ENCODE data around the gene HOXB4.

HOXB4 gene

DNA sequence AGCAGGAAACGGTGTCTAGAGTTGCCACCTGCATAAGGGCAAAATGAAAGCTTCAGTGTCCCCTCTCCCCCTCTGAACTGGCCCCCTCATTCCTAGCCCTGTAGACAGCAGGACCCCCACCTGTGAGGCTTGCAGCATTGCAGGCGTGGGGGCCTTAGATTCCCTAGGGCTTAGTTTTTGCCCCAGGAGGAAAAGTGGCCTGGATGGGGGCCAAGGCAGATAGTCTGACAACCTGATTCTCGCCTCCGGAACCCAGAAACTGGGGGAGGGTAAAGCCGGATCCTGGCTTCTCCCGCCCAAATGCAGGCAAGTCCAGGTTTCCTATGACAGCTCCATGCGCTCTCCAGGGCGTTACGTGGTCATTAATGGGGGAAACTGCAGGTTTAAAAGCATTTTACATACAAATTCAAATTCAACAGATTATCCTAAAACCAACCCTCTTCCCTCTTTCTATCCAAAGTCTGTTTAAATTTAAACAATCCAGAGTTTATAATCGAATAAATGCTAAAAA lies 27.3 kb upstream of the HOXB4 start:
- H3K4me3 ChIP-seq (ENCODE audit: low read length), result no peak overlapping the region
- H3K79me2 ChIP-seq (ENCODE audit: control insufficient read depth, low read length), result no peaks in the 10 kb centered on the region

DNA sequence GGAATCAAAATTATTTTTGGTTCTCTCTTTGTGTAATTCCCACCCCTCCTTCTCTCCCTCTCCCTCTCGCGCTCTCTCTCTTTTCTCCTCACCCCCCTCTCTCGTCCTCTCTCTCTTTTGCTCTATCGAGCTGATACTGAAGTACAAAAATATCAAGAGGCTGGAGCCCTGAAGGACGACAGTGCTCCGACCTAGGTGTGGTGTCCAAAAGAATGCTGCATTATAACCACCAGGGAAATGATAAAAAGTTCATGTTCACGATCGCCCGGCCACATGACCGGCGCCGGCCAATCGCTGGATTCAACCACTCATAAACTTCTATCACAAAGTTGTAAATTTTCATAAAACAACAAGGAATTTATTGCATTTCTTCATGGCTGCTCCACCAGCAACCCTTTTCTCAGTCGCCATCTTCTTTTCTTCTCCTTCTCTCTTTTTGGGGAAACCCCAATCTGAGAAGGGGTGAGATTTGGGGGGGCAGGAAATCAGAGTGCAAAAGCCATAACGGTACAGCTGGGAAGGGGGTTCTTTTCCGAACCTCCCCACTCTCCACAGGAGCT lies 26.7 kb upstream of the HOXB4 start, which contains the start of gene HOXB6:
Gene HOXB6 (minus strand): TSS at position 217 of the 560 bp plus-strand sequence. CDS start 6,836 bp downstream, outside the sequence.
- Histone ChIP-seq H4K20me1 (ENCODE audit: control insufficient read depth, insufficient read depth, low read depth, low read length) (no peaks in the 10 kb centered on the region), H3K27ac (ENCODE audit: low read depth, low read length) (no peak within 1 kb of the TSS), H3K4me3 (ENCODE audit: low read length) (no peak within 1 kb of the TSS)

More for the DNA sequence above, 27.3 kb upstream of the HOXB4 start:
- Histone ChIP-seq H4K20me1 (ENCODE audit: control insufficient read depth, insufficient read depth, low read depth, low read length) (no peaks in the 10 kb centered on the region), H3F3A (ENCODE audit: control insufficient read depth, insufficient read depth) (no peaks in the 10 kb centered on the region), H3K27ac (ENCODE audit: low read depth, low read length) (no peak overlapping the region), H3K4me2 (ENCODE audit: low read length) (no peak overlapping the region), H3K4me1 (ENCODE audit: control insufficient read depth, low read length) (peaks cover 10% of the 10 kb centered on the region), H3K27me3 (ENCODE audit: control insufficient read depth, low read length) (peaks cover 35% of the 10 kb centered on the region), H3K9me3 (ENCODE audit: control insufficient read depth, insufficient read depth, low read length) (no peaks in the 10 kb centered on the region), H3K9me2 (replicated peaks; ENCODE audit: control insufficient read depth, low read length) (no peaks in the 10 kb centered on the region), H3K36me3 (ENCODE audit: control insufficient read depth, low read length) (no peaks in the 10 kb centered on the region)
- TF ChIP-seq, protein P1, sequence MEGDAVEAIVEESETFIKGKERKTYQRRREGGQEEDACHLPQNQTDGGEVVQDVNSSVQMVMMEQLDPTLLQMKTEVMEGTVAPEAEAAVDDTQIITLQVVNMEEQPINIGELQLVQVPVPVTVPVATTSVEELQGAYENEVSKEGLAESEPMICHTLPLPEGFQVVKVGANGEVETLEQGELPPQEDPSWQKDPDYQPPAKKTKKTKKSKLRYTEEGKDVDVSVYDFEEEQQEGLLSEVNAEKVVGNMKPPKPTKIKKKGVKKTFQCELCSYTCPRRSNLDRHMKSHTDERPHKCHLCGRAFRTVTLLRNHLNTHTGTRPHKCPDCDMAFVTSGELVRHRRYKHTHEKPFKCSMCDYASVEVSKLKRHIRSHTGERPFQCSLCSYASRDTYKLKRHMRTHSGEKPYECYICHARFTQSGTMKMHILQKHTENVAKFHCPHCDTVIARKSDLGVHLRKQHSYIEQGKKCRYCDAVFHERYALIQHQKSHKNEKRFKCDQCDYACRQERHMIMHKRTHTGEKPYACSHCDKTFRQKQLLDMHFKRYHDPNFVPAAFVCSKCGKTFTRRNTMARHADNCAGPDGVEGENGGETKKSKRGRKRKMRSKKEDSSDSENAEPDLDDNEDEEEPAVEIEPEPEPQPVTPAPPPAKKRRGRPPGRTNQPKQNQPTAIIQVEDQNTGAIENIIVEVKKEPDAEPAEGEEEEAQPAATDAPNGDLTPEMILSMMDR (IDR thresholded peaks at IDR 0.05; ENCODE audit: low read depth, low read length, poor library complexity, severe bottlenecking), result no peak
- no peak for TF ChIP-seq EZH2phosphoT487 (IDR thresholded peaks at IDR 0.05; ENCODE audit: borderline replicate concordance, low read length)

DNA sequence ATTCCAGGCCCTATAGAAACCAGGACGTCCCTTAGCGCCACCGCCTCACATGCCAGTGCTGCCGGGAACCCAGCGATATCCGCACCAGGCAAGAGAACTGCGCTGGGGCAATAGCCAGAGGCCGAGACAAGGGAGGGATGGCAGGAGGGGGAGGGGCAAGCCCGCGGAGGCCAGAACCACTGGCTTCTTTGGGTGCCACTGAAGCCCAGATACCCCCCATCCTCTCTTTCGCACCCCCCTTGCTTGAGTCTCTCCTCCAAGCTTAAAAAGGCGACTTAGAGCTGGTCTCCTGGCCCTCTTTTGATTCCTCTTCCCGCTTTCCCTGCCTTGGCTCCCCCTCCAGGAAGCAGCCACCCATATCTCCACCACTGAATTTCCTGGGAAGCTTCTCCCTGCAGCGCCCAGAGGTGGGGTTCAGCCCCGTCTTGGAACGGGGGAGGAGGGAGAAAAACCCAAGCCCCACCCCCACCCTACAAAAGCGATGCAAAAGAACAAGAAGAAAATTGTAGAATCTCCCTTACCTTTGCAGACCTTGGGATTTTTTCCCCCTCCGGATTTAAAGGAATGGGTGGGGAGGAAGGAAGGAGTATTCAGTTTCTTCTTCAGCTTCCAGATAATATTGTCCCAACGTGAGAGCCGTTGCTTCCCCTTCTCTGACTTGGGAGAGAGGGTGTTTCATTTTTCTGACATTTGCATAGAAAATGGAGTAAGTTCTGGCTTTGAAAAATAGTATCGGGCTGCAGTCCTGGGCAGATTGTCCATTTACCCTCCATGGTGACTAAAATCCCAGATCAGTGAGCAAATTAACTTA lies 26.0 kb upstream of the HOXB4 start:
- Histone ChIP-seq H3F3A (ENCODE audit: control insufficient read depth, insufficient read depth) (no peaks in the 10 kb centered on the region), H3K4me2 (ENCODE audit: low read length) (no peak overlapping the region), H3K79me2 (ENCODE audit: control insufficient read depth, low read length) (no peaks in the 10 kb centered on the region), H3K27ac (ENCODE audit: low read depth, low read length) (no peak overlapping the region), H3K4me3 (ENCODE audit: low read length) (no peak overlapping the region), H3K9me3 (ENCODE audit: control insufficient read depth, insufficient read depth, low read length) (no peaks in the 10 kb centered on the region), H3K4me1 (ENCODE audit: control insufficient read depth, low read length) (peaks cover under 1% of the 10 kb centered on the region; the same call in 1 of the 2 replicates), H3K36me3 (ENCODE audit: control insufficient read depth, low read length) (no peaks in the 10 kb centered on the region), H3K9me2 (replicated peaks; ENCODE audit: control insufficient read depth, low read length) (no peaks in the 10 kb centered on the region), H3K27me3 (ENCODE audit: control insufficient read depth, low read length) (peaks cover 48% of the 10 kb centered on the region), H4K20me1 (ENCODE audit: control insufficient read depth, insufficient read depth, low read depth, low read length) (no peaks in the 10 kb centered on the region)
- TF ChIP-seq, protein P1 (IDR thresholded peaks at IDR 0.05; ENCODE audit: low read depth, low read length, poor library complexity, severe bottlenecking), result no peak
- no peak for TF ChIP-seq EZH2phosphoT487 (IDR thresholded peaks at IDR 0.05; ENCODE audit: borderline replicate concordance, low read length)

More for the DNA sequence above, 26.7 kb upstream of the HOXB4 start, which contains the start of gene HOXB6:
- TF ChIP-seq, protein P1 (IDR thresholded peaks at IDR 0.05; ENCODE audit: low read depth, low read length, poor library complexity, severe bottlenecking), result no peak
- no peak for TF ChIP-seq EZH2phosphoT487 (IDR thresholded peaks at IDR 0.05; ENCODE audit: borderline replicate concordance, low read length)
- H3K4me2 ChIP-seq (ENCODE audit: low read length), result no peak within 1 kb of the TSS
- H3K27me3 ChIP-seq (ENCODE audit: control insufficient read depth, low read length), result peaks cover 41% of the 10 kb centered on the region
- H3K4me1 ChIP-seq (ENCODE audit: control insufficient read depth, low read length), result peaks cover 7% of the 10 kb centered on the region
- H3K9me3 ChIP-seq (ENCODE audit: control insufficient read depth, insufficient read depth, low read length), result no peaks in the 10 kb centered on the region
- H3F3A ChIP-seq (ENCODE audit: control insufficient read depth, insufficient read depth), result no peaks in the 10 kb centered on the region
- no peaks in the 10 kb centered on the region for H3K9me2 ChIP-seq (replicated peaks; ENCODE audit: control insufficient read depth, low read length)
- H3K36me3 ChIP-seq (ENCODE audit: control insufficient read depth, low read length), result no peaks in the 10 kb centered on the region
- H3K79me2 ChIP-seq (ENCODE audit: control insufficient read depth, low read length), result no peaks in the 10 kb centered on the region
